Measurements from ENCODE around the gene GLOD4.

GRCh38 chr17:718075-718474 is 64.0 kb downstream of the GLOD4 start:
- TF ChIP-seq CTCF (conservative IDR thresholded peaks at IDR 0.05; ENCODE audit: low read depth, low read length) (no peak), EZH2phosphoT487 (IDR thresholded peaks at IDR 0.05; ENCODE audit: borderline replicate concordance, low read length) (no peak)
